B cell (primary cell): ENCODE measurements around the gene CD300LG. TPM values are rescaled to one million over a fixed set of nuclear protein-coding genes. Genes with fewer than 3 reads are reported as not detected.
A peak's percentile ranks its signal among the peaks of the same experiment; 100 is the strongest.

Source experiments
- ATAC-seq: fragments of 200-7000 bp; cut with Tn5 transposase; one replicate; pipeline ENCODE4 v1.10.0; 2021; ENCODE audit warnings: low read depth, mild to moderate bottlenecking, moderate number of reproducible peaks, moderate library complexity
- CTCF ChIA-PET: fragments of 350-600 bp; sonication (Branson Sonifier 250); formaldehyde crosslinking; loops from one replicate; lab custom pipeline; 2021; ENCODE audit warnings: antibody characterized with exemption, inconsistent platforms; lab: Charles Lee
- POLR2A ChIA-PET: fragments of 350-600 bp; sonication (Branson Sonifier 250); formaldehyde crosslinking; loops from one replicate; lab custom pipeline; 2021; ENCODE audit warnings: antibody characterized with exemption; lab: Charles Lee
- DNase-seq: peaks from one replicate; pipeline ENCODE4 v3.0.0; 2013
- H2AFZ ChIP-seq: 2 replicates; pipeline ENCODE4 v1.6.1; 2012; ENCODE audit warnings: mild to moderate bottlenecking, low read depth, low read length; ENCODE audit not compliant: insufficient read depth, poor library complexity, severe bottlenecking
- H3K27ac ChIP-seq, 2 donors: 1 replicate in 1 of 2; 2 replicates in 1 of 2; pipeline ENCODE4 v1.5.1; 2012 to 2013; ENCODE audit warnings: low read length in 2 of 2, mild to moderate bottlenecking in 2 of 2, moderate library complexity in 1 of 2
- H3K27me3 ChIP-seq, 4 experiments: fragments of 200-600 bp in 1 of 4; sonication (generic) in 1 of 4; replicated peaks in 1 of 4; 1 replicate in 2 of 4; 2 replicates in 2 of 4; pipeline versions ENCODE4 v1.6.1 to v1.7.0; 2013 to 2016; ENCODE audit warnings: low read length in 3 of 4, mild to moderate bottlenecking in 2 of 4, mixed read lengths in 1 of 4, moderate library complexity in 1 of 4; ENCODE audit not compliant: insufficient read depth in 4 of 4, control insufficient read depth in 3 of 4; ENCODE audit errors: control extremely low read depth in 1 of 4
- H3K36me3 ChIP-seq, 2 experiments: replicated peaks in 1 of 2; 1 replicate in 1 of 2; 2 replicates in 1 of 2; pipeline versions ENCODE4 v1.6.1 to v1.7.1; 2013; ENCODE audit warnings: low read length in 1 of 2; ENCODE audit not compliant: insufficient read depth in 2 of 2, control insufficient read depth in 1 of 2; ENCODE audit errors: control extremely low read depth in 1 of 2, extremely low read depth in 1 of 2
- H3K4me1 ChIP-seq, 2 donors: fragments of 200-600 bp in 1 of 2; sonication (generic) in 1 of 2; 1 replicate in 1 of 2; 2 replicates in 1 of 2; pipeline versions ENCODE4 v1.5.1 to v1.6.1; 2013 to 2017; ENCODE audit warnings: low read length in 2 of 2; ENCODE audit not compliant: control insufficient read depth in 2 of 2, insufficient read depth in 2 of 2
- H3K4me2 ChIP-seq: replicated peaks from 2 replicates; pipeline ENCODE3; 2012; ENCODE audit warnings: mild to moderate bottlenecking, low read depth, low read length; ENCODE audit not compliant: poor library complexity, severe bottlenecking
- H3K4me3 ChIP-seq, 5 experiments: fragments of 200-600 bp in 1 of 5; sonication (generic) in 1 of 5; 1 replicate in 3 of 5; 2 replicates in 2 of 5; pipeline versions ENCODE4 v1.5.1 to v1.7.0; 2011 to 2016; ENCODE audit warnings: low read length in 4 of 5, mild to moderate bottlenecking in 4 of 5, low read depth in 2 of 5, control low read depth in 1 of 5, moderate library complexity in 1 of 5; ENCODE audit not compliant: insufficient read depth in 1 of 5; ENCODE audit errors: control extremely low read depth in 1 of 5, extremely low read depth in 1 of 5
- H3K79me2 ChIP-seq: fragments of 200-600 bp; sonication (generic); one replicate; pipeline ENCODE4 v1.6.0; 2016; ENCODE audit warnings: low read length; ENCODE audit not compliant: control insufficient read depth, insufficient read depth
- H3K9ac ChIP-seq: fragments of 200-600 bp; sonication (generic); 2 replicates; pipeline ENCODE4 v1.6.1; 2017; ENCODE audit warnings: mild to moderate bottlenecking, low read length, moderate library complexity
- H3K9me3 ChIP-seq, 3 donors: one replicate each; pipeline versions ENCODE4 v1.6.1 to v1.7.1; 2013; ENCODE audit warnings: low read length in 2 of 3; ENCODE audit not compliant: control insufficient read depth in 2 of 3, insufficient read depth in 1 of 3; ENCODE audit errors: control extremely low read depth in 1 of 3
- H4K20me1 ChIP-seq: 2 replicates; pipeline ENCODE4 v1.6.0; 2012; ENCODE audit warnings: mild to moderate bottlenecking, low read length; ENCODE audit not compliant: insufficient read depth, control insufficient read depth, poor library complexity, severe bottlenecking
- H3K27ac Mint-ChIP-seq: one replicate; pipeline ENCODE4 v1.8.0; 2021; ENCODE audit warnings: mixed read lengths
- H3K27me3 Mint-ChIP-seq: one replicate; pipeline ENCODE4 v1.8.0; 2021; ENCODE audit warnings: mixed read lengths
- H3K4me1 Mint-ChIP-seq: one replicate; pipeline ENCODE4 v1.8.0; 2021; ENCODE audit warnings: mixed read lengths
- H3K4me3 Mint-ChIP-seq: one replicate; pipeline ENCODE4 v1.8.0; 2021; ENCODE audit warnings: mixed read lengths
- H3K9me3 Mint-ChIP-seq: one replicate; pipeline ENCODE4 v1.8.0; 2022; ENCODE audit warnings: mixed read lengths; ENCODE audit not compliant: insufficient read depth
- EZH2 ChIP-seq: IDR thresholded peaks from 2 replicates; pipeline ENCODE4 v1.6.1; 2012; ENCODE audit warnings: borderline replicate concordance, low read depth, mild to moderate bottlenecking, moderate library complexity, low read length; ENCODE audit not compliant: insufficient read depth, poor library complexity, severe bottlenecking
- WGBS: methylation state at CpG from one replicate; pipeline ENCODE4 v1.1.5; 2013; ENCODE audit warnings: missing lambda C conversion rate; ENCODE audit not compliant: insufficient coverage; 5-methylcytosine and 5-hydroxymethylcytosine counted together
- intact Hi-C: fragments of 100-400 bp; cut with micrococcal nuclease; formaldehyde crosslinking; loops from one replicate; pipeline ENCODE4 v1.10.0; 2022
- polyA plus RNA-seq: library from polyadenylated mRNA; depleted of rRNA; stranded (reverse); fragments of >200 nt; gene quantifications from 2 replicates; pipeline ENCODE4 v1.2.3, GENCODE V29; 2012
- total RNA-seq, 2 donors: library from RNA; stranded (reverse); fragments of 120-200 nt in 1 of 2; gene quantifications; 1 replicate in 1 of 2; 2 replicates in 1 of 2; pipeline versions ENCODE4 v1.2.3 to v1.2.4, GENCODE V29; 2013 to 2022
- TF ChIP-seq, protein P1 (sequence below): fragments of 200-600 bp; IDR thresholded peaks from one replicate; pipeline ENCODE4 v1.8.0; 2022; ENCODE audit warnings: antibody characterized with exemption, mild to moderate bottlenecking

CD300LG gene
- total and polyA plus RNA-seq, 2 donors (not counting 1 experiment from before 2014, with no cell fraction given) = not detected

- Histone ChIP-seq H3K9me3 (peaks cover 0 to 5% (median 0%) of the 10 kb centered on the region in 3 donors), H3K4me2 (no peak overlapping the region), H4K20me1 (no peaks in the 10 kb centered on the region), H3K4me1 (peaks cover 0 to 3% of the 10 kb centered on the region in 2 donors), H2AFZ (no peak overlapping the region), H3K27me3 (peaks cover 0 to 22% (median 3%) of the 10 kb centered on the region in 4 experiments), H3K9ac (no peak overlapping the region), H3K27ac (no peak overlapping the region), H3K36me3 (no peaks in the 10 kb centered on the region), H3K4me3 (no peak overlapping the region), H3K79me2 (no peaks in the 10 kb centered on the region)
- Mint-ChIP-seq H3K4me3 (no peak overlapping the region), H3K9me3 (no peaks in the 10 kb centered on the region), H3K27ac (no peak overlapping the region), H3K4me1 (no peaks in the 10 kb centered on the region), H3K27me3 (peaks cover 30% of the 10 kb centered on the region)
- intact Hi-C loops = no loop called here
- DNase-seq (no peak), ATAC-seq (no peak)
- WGBS = 86% methylated on average over 16 of the region's 20 CpGs
- POLR2A ChIA-PET = no interaction called here
- no peak for TF ChIP-seq EZH2
- TF ChIP-seq, protein P1, sequence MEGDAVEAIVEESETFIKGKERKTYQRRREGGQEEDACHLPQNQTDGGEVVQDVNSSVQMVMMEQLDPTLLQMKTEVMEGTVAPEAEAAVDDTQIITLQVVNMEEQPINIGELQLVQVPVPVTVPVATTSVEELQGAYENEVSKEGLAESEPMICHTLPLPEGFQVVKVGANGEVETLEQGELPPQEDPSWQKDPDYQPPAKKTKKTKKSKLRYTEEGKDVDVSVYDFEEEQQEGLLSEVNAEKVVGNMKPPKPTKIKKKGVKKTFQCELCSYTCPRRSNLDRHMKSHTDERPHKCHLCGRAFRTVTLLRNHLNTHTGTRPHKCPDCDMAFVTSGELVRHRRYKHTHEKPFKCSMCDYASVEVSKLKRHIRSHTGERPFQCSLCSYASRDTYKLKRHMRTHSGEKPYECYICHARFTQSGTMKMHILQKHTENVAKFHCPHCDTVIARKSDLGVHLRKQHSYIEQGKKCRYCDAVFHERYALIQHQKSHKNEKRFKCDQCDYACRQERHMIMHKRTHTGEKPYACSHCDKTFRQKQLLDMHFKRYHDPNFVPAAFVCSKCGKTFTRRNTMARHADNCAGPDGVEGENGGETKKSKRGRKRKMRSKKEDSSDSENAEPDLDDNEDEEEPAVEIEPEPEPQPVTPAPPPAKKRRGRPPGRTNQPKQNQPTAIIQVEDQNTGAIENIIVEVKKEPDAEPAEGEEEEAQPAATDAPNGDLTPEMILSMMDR = no peak
- CTCF ChIA-PET = interaction anchor here (1.2 to 3.2 kb wide), 6 partner anchors 8 to 163 kb away, joined by 3 to 11 read pairs (median 6); partner anchors contain the start of gene PPY
Observed at GRCh38 chr17:43879723-43880419, 32.9 kb downstream of the CD300LG start.

DNA sequence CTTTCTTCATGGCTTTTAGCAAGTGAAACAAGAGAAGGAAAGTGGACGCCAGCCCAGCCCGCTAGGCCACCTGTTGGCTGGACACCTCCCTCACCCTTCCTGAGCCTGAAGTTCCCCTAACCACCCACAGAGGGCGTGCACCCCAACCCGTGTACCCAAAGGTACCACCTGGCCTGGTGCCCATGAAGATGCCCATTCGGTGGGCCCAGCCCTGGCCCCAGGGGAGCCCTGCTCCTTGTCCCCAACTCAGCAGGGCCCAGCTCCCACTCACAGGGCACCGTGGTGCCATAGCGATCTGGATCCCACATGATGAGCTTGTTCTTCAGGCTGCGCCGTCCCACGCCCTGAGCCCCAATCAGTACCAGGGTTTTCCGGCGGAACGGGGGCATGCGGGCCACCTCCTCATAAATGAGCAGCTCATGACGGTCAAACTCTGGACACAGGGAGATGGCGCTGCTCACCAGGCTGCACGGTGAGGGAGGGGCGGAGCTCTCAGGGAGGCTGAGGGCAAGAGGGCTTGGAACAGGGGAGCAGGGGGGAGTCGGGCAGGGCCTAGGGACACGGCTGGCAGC is 33.5 kb downstream of the CD300LG start:
- Mint-ChIP-seq H3K27me3 (peaks cover 26% of the 10 kb centered on the region), H3K4me1 (no peaks in the 10 kb centered on the region), H3K27ac (no peak overlapping the region), H3K4me3 (no peak overlapping the region), H3K9me3 (no peaks in the 10 kb centered on the region)
- no peaks in the 10 kb centered on the region for H3K36me3 ChIP-seq
- no peak for TF ChIP-seq EZH2
- TF ChIP-seq, protein P1 = peak; percentile 77
- WGBS = 83% methylated on average over 20 of the region's 20 CpGs
- peaks cover 0 to 3% of the 10 kb centered on the region in 2 donors for H3K4me1 ChIP-seq
- peak; percentile 50 for DNase-seq
- no peaks in the 10 kb centered on the region for H4K20me1 ChIP-seq
- H3K27ac ChIP-seq = no peak overlapping the region
- intact Hi-C loops = no loop called here
- ATAC-seq = peak; percentile 34
- H3K9me3 ChIP-seq = peaks cover 0 to 5% (median 0%) of the 10 kb centered on the region in 3 donors
- H3K79me2 ChIP-seq = no peaks in the 10 kb centered on the region
- ChIA-PET POLR2A (no interaction called here), CTCF (interaction anchor here (1.3 to 2.7 kb wide), 2 partner anchors 28 to 61 kb away, joined by 4 to 6 read pairs; partner anchors contain the start of gene PPY)
- no peak overlapping the region for H3K4me2 ChIP-seq
- no peak overlapping the region for H3K4me3 ChIP-seq
- peaks cover 0 to 22% (median 3%) of the 10 kb centered on the region in 4 experiments for H3K27me3 ChIP-seq
- no peak overlapping the region for H2AFZ ChIP-seq
- H3K9ac ChIP-seq = no peak overlapping the region
